Superior temporal gyrus (tissue), 1 donor: ENCODE measurements around the gene RUFY3.

ENCODE experiments used
- DNase-seq: peaks from one replicate; pipeline ENCODE4 v3.0.0-alpha.2; 2016; ENCODE audit errors: extremely low spot score

RUFY3 gene

DNA sequence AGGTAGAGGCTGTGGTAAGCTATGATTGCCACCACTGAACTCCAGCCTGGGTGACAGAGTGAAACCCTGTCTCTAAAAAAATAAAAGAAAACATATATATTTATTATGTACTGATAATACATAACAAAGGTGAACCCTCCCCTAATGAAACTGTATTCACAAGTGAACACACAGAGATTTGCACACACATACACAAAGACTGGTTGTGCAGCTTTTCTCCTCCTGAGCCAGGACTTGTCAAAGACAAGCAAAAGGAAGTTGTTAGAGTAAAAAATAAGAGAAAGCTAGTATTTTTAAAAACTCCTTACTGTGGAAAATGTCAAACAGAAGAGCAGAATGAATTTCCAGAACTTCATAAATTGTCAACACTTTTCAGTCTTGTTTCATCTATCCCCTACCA lies 119.4 kb downstream of the RUFY3 start:
- no peak for DNase-seq

DNA sequence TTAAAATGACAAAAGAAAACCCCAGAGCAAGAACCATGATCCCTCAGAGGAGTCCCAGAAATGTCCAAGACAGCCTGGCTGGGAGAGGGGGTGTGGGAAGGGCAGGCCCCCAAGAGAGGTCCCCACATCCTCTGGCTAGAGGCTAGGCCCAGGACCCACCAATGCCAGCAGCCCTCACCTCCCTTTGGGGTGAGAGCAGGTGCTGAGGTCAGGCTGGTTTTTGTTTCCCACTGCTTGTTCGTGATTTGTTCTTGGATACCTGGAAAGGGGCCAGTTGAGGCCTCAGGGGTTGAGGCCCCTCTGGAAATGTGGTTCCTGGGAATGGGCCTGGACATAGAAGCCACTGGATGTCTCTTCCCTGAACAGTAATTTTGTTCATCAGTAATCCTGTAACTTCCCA lies 120.2 kb downstream of the RUFY3 start:
- DNase-seq: no peak

DNA sequence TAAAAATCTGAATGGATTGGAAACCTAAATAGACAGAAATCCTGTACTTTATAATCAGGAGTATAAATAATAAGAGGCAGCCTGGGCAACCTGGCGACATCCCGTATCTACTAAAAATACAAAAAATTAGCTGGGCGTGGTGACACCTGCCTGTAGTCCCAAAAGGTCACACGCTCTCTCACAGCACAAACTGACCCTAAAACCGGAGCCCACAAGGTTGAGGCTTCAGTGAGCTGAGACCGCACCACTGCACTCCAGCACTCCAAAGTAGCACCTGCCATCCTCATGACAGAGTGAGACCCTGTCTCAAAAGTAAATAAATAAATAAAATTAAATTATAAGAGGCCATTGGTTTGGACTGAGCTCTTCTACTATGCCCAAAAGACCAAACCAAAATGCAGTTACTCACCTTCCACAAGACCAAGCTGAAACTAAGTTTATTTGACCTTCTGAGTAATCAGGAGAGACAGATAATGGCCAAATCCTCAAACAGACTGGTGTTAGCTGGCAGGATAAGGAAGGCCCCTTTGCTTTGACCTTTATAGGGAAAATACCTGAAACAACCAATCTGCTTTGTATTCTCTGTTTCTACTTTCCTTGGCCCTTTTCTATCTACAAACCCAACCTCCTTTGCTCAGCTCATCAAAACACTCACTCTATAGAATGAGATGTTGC lies 121.1 kb downstream of the RUFY3 start:
- DNase-seq: no peak

DNA sequence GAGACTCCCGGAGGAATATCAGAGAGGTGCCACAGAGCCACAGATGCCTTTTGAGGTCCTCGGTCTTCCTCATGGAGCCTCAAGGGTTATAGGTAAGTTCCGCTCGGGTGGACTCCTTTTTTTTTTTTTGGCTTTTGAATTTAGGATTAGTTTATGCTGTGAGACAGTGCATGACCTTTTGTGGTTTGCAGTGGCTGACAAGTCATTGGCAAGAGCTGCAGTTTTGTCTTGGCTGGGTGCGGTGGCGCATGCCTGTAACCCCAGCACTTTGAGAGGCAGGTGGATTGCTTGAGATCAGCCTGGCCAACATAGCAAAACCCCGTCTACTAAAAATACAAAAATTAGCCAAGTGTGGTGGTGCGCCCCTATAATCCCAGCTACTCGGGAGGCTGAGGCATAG lies 122.4 kb downstream of the RUFY3 start:
- no peak for DNase-seq

DNA sequence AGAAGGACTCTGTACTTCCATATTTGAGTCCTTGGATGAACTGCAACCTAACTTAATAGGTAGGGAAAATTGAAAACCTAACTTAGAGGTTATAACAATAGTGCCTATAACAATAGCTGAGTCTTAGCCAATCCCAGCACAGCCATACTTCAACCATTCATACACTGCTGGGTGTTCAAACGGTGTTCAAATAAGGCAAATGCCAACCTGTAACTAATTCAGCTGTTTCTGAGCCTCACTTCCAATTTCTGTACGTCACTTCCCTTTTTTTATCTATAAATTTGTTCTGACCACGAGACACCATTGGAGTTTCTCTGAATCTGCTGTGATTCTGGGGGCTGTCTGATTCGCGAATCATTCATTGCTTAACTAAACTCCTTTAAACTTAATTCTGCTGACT lies 127.5 kb downstream of the RUFY3 start:
- DNase-seq: no peak

DNA sequence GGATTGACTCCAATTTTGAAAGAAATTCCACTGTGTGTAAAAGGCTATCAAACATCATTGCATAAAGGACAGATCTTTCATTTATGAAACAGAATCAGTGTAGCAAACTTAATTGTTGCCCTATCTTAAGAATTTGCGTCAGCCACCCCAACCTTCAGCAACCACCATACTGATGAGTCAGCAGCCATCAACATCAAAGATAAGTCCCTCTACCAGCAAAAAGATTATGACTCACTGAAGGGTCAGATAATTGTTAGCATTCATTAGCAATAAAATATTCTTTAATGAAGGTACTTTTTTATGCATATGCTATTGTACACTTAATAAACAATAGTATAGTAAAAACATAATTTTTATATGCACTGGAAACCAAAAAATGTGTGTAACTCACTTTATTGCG lies 133.7 kb downstream of the RUFY3 start:
- DNase-seq: no peak
